Measurements from ENCODE around the gene NEURL2. TPM values are rescaled to one million over a fixed set of nuclear protein-coding genes. Genes with fewer than 3 reads are reported as not detected.
"Not testable (repeated sequence)": the region's sequence is repeated elsewhere in the genome, so short reads cannot be mapped to it uniquely, and the experiment has no call there.

The NEURL2 gene, protein sequence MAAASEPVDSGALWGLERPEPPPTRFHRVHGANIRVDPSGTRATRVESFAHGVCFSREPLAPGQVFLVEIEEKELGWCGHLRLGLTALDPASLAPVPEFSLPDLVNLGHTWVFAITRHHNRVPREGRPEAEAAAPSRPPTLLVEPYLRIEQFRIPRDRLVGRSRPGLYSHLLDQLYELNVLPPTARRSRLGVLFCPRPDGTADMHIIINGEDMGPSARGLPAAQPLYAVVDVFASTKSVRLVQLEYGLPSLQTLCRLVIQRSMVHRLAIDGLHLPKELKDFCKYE
- 17.0 TPM for total RNA-seq
- long read RNA-seq, transcript NEURL2-201 (2 exons, 1,278 nt): major isoform, 14 of 22 reads
- long read RNA-seq, partial matches to known transcripts: 0 of 22 reads
- long read RNA-seq, other reads (novel, unspliced or antisense): 5 of 22 reads

DNA sequence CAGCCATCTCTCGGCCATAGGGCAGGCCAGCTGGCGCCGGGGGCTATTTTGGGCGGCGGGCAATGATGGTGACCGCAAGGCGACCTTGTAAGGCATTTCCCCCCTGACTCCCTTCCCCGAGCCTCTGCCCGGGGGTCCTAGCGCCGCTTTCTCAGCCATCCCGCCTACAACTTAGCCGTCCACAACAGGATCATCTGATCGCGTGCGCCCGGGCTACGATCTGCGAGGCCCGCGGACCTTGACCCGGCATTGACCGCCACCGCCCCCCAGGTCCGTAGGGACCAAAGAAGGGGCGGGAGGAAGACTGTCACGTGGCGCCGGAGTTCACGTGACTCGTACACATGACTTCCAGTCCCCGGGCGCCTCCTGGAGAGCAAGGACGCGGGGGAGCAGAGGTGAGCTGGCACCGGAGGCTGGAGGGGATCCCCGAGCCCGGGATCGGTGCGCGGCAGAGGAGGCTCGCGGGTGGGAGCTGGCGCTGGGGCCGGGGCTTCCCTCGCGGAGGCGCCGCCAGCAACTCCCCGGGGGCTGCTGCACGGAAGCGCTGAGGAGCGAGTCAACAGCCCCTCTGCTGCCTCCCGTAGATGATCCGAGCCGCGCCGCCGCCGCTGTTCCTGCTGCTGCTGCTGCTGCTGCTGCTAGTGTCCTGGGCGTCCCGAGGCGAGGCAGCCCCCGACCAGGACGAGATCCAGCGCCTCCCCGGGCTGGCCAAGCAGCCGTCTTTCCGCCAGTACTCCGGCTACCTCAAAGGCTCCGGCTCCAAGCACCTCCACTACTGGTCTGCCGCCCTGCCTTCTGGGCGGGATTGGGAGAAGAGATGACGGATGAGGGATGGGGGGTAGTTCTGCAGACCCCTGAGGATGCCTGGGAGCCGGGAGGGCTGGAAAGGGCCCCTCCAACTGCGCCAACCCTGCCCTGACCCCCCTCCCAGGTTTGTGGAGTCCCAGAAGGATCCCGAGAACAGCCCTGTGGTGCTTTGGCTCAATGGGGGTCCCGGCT lies at the start of gene NEURL2, which contains the start of gene CTSA:
NEURL2 (minus strand) TSS at position 224 of the 999 bp plus-strand sequence; CDS start at position 7, 217 bp downstream.
CTSA (plus strand) TSS at position 351 of the 999 bp plus-strand sequence; CDS start at position 585, 234 bp downstream.
- peak; percentile 96 for DNase-seq (ENCODE audit: low spot score)

DNA sequence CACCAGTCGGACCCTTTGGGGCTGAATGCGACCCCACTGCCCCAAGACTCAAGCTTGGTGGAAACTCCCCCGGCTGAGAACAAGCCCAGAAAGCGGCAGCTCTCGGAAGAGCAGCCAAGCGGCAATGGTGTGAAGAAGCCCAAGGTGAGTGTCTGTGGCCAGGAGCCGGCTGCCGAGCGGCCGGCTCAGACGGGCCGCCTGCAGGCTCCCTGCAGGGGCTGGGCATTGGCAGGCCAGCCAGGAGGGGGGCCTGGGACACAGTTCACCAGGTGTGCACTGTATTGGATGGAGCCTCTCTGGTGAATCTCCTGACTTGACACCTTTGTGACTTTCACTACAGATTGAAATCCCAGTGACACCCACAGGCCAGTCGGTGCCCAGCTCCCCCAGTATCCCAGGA lies 49.5 kb upstream of the NEURL2 start:
- no peak for DNase-seq (ENCODE audit: low spot score)

DNA sequence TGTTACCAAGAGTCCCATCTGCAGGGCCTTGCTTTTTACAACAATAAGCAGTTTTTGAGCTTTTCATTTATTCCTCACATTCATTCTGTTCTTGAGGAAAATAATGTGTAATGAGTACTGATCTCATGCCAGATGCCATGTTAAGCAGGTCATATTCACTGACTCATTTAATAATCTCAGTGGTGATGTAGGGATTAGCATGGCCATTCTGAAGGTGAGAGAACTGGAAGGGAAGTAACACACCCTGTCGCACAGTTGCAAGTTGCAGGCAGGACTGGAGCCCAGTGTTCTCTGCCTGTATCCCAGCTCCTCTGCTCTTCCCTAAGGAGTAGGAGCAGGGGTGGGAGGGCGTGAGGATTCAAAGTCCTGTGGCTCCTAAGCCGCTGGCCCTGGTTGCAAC lies 49.0 kb upstream of the NEURL2 start:
- DNase-seq (ENCODE audit: low spot score): no peak

DNA sequence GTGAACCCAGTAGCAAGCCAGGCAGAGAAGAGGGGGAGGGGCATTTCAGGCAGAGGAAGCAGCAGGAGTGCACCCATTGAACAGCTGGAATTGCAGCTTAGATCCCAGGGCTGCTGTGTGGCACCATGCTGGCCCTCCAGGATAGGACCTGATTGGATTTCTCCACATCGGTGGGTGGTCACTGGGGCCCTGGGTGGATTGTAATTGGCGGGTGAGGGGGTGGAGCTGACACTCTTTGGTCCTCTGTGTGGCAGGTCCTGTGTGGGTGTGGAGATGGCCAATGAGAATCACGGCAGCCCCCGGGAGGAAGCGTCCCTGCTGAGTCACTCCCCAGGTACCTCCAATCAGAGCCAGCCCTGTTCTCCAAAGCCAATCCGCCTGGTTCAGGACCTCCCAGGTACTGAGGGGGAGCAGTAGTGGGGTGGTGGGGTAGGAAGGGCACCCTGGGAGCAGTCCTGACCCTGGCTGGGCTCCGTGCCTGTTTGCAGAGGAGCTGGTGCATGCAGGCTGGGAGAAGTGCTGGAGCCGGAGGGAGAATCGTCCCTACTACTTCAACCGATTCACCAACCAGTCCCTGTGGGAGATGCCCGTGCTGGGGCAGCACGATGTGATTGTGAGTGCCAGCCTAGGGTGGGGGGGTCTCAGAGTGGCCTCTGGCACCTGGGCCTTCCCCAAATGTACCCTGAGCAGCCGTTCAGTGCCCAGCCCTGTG lies 47.9 kb upstream of the NEURL2 start:
- DNase-seq (ENCODE audit: low spot score): no peak

DNA sequence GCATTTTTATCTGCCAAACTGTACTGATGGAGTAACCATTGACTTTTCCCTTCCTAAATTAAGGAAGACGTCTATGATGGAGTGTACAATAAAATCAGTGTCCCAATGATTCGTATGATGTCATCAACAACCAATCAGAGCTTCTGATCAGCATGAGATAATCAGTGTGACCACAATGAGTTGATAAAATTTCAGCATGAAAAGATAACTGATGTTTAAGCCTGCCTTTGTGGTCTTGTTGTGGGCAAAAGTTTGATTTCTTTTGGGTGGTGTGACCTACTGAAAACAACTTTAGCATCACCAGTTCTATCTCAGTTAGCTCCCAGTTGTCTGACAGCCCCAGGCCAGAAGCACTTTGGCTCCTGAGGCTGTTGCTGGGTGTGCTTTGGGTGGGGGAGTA lies 46.8 kb upstream of the NEURL2 start:
- DNase-seq (ENCODE audit: low spot score): no peak

DNA sequence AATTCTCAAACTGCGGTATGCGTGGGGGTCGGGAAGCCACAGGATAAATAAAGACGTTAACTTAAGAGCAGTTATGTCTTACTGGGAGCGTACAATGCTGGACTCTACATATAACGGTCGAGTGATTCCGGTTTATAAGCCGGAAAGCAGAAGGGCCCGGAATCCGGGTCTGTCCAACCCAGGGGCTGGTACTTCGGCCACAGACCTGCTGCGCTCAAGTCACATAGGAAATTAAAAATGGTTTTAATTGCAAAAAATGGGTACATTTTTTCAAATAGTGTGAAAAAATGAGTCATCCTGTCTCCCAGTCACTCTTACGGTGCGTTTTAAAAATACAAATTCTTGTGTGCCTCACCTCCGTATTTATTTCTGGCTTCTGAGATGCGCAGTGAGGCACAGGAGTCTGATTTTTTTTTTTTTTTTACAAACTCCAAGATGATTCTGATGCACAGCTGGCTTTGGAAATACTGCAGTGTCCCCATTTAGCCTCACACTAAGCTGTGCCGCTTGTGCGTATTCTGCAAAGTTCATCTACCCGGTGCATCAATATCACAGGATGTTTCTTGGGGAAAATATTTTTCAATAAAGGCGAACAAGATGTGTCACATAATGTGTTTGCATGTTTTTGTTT lies 44.5 kb upstream of the NEURL2 start:
- no peak for DNase-seq (ENCODE audit: low spot score)

DNA sequence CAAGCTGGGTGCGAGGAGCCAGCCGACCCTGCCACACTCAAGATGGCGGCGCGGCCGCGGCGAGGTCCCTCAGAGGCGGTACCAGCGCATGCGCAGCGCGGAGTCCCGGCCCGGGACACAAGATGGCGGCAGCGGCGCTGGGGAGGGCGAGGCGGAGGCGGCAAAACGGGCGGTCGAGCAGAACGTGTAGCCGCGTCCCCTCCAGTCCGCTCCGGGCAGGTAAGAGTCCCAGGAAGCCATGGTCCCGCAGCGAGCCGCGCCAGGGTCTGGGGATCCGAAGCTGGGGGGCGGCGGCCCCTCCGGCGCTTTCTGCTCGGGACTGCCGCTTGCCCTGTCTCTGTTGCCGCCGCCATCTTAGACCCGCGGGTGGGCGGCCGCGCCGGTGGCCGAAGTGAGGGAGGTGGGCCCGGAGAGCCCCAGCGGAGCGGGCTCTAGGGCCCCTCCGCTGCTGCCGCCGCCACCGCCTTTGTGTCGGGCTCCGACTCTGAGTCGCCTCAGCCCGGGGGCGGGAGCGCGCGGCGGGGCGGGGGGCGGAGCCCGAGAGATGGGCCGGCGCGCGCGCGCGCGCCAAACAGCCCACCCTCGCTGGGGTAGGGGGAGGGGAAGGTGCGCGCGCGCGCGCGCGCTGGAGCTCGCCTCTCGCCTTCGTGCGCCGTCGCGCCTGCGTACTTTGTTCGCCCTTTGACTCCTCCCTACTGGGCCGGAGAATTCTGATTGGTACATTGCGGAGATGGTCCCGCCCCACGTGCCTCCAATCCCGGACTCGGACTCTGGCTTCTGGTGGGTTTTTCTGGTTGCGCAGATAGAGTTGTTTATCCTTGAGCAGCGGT lies 43.8 kb upstream of the NEURL2 start, which contains the start of gene PCIF1:
PCIF1 (plus strand) TSS at position 98 of the 830 bp plus-strand sequence. CDS start 4,317 bp downstream, outside the sequence.
- peak; percentile 99 for DNase-seq (ENCODE audit: low spot score)

DNA sequence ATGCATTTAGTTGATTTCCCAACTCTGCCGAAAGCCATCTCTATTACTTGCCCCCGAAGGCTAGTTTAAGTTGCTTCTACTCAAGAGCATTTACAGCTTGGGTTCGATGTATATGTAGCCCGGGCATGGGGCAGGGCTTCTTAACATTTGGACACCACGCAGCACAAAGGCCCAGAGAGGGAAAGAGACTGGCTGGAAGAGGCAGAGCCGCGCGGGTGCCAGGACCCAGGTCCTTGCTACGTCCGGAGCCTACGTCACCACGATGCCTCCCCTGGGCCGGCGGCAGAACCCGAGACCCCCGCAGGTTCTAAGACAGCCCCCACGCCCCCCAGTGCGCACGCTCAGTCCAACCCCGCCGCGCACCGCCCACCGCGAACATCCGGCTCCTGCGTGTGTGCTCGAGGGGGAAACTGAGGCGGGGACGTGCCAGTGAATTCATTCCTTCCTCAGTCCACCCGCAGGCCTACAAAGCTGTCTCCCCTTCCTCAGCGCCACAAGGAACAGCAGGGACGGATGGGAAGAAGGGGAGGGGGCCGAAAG lies 43.1 kb upstream of the NEURL2 start:
- no peak for DNase-seq (ENCODE audit: low spot score)

DNA sequence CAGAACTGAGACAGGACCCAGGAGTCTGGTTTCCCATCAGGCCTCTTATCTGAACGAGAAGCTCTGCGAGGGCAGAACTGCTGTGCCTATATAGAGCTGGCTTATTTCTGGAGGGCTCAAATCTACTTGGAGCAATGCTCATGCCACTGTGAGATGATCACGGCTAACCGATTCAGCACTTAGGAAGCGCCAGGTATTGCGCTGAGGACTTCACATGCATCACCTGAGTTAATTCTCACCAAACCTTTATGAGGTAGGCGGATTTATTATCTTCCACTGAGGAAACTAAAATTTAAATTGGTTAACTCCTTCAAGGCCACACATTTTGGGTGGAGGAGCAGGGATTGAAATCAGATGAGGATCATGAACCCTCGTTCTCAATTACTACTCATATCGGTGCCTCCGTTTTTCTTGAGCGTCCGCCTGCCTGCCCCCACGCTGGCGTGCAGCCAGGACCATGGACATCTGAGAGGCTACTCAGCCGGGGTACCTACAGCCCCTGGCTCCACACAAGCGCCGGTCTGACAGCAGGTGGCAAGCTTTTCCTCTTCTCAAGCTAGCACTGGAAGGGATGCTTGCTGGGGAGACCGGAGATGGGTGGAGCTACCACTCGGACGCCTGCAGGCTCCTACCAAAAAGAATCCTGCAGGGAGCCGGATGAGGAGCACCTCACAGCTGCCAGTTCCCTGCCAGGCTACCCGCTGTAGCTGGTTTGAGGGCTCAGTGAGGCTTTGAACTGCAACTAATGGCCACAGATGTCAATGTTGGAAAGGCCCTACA lies 42.4 kb upstream of the NEURL2 start:
- DNase-seq (ENCODE audit: low spot score): no peak

DNA sequence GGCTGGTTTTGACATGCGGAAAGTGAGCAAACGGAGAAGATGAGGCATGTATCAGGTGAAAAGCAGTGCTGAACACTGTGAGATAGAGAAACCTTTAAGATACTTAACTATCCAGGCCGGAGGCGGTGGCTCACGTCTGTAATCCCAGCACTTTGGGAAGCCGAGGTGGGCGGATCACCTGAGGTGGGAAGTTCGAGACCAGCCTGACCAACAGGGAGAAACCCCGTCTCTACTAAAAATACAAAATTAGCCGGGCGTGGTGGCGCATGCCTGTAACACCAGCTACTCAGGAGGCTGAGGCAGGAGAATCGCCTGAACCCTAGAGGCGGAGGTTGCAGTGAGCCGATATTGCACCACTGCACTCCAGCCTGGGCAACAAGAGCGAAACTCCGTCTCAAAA lies 40.7 kb upstream of the NEURL2 start:
- DNase-seq (ENCODE audit: low spot score): not testable (repeated sequence)

DNA sequence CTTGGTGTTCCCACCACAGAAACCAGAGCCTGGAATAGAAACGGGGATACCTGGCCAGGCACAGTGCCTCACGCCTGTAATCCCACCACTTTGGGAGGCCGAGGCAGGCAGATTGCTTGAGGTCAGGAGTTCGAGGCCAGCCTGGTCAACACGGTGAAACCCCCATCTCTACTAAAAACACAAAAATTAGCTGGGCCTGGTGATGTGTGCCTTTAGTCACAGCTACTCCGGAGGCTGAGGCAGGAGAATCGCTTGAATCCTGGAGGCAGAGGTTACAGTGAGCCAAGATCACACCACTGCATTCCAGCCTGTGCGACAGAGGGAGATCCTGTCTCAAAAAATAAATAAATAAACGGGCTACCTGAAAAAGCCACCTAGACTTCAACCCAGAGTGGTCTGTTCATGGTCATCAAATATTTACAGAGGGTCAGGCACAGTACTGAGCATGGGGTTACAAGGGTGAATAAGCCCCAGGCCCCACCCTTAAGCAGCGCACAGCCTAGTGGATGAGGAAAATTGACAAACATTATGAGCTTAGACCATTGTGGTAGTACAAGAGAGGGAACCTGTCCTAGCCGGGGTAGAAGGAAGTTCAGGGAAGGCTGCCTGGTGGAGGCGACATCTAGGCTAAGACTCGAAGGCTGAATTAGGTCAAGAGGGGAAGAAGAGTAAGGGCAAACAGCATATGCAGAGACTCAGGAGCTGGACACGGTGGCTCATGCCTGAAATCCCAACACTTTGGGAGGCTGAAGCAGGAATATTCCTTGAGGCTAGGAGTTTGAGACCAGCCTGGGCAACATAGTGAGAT lies 36.3 kb upstream of the NEURL2 start:
- no peak for DNase-seq (ENCODE audit: low spot score)

DNA sequence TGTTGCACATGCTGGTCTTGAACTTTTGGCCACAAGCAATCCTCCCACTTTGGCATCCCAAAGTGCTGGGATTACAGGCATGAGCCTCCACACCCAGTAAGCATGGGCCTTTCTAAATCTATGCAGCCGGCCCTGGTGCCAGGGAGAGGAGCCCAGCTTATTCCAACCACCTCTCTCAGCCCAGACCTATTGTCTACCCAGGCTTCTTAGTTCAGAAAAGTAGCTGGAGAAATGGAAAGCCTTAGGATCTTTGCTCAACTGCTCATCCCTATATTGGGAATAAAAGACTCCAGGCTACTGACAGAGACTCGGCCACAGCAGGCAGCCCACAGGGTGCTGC lies 35.7 kb upstream of the NEURL2 start:
- DNase-seq (ENCODE audit: low spot score): no peak

DNA sequence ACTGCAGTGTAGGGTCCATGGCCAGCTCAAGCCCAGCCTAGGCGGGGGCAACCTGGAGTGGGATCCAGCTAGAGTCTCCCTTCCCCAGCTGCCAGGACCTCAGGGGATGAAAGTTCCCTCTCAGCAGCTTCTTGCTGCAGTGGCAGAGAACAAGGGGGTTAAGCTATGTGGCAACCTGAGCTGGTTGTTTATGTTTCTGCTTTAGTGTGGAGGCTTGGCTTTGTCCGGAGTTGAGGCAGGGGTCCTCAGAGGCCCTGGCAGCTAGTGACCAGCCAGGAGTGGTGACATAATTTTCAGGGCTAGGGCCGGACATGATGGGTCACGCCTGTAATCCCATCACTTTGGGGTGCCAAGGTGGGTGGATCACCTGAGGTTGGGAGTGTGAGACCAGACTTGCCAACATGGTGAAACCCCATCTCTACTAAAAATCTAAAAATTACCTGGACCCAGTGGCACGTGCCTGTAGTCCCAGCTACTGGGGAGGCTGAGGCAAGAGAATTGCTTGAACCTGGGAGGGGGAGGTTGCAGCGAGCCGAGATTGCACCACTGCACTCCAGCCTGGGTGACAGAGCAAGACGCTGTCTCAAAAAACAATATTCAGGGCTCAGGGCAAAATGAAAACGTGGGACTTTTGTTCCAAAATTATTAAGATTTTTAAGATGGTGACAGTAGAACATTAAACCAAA lies 35.0 kb upstream of the NEURL2 start:
- no peak for DNase-seq (ENCODE audit: low spot score)

DNA sequence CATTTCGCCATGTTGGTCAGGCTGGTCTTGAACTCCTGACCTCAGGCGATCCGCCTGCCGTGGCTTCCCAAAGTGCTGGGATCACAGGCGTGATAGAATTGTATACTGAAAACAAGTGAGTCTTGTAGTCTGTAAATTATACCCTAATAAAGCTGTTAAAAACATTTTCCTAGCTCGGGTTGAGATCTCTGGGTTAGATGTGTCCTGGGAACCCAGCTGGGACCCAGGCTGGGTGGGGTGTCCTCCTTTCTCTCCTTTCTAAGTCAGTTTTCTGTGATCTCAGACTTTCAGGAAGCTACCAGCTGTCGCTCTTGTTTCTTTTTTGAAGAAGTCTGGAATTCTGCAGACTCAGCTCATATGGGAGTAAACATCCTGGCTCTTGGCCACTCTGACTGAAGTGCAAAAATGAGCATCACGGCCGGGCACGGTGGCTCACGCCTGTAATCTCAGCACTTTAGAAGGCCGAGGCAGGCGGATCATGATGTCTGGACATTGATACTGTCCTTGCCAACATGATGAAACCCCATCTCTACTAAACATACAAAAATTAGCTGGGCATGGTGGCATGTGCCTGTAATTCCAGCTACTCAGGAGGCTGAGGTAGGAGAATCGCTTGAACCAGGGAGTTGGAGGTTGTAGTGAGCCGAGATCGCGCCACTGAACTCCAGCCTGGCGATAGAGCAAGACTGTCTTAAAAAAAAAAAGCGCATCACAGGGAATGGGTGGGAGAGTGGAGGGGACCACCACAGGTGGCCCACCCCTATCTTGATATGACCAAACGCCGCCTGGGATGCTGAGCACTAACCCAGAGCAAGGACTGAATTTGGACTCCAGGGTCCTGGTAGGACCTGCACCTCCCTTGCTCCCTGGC lies 33.6 kb upstream of the NEURL2 start:
- DNase-seq (ENCODE audit: low spot score): no peak

DNA sequence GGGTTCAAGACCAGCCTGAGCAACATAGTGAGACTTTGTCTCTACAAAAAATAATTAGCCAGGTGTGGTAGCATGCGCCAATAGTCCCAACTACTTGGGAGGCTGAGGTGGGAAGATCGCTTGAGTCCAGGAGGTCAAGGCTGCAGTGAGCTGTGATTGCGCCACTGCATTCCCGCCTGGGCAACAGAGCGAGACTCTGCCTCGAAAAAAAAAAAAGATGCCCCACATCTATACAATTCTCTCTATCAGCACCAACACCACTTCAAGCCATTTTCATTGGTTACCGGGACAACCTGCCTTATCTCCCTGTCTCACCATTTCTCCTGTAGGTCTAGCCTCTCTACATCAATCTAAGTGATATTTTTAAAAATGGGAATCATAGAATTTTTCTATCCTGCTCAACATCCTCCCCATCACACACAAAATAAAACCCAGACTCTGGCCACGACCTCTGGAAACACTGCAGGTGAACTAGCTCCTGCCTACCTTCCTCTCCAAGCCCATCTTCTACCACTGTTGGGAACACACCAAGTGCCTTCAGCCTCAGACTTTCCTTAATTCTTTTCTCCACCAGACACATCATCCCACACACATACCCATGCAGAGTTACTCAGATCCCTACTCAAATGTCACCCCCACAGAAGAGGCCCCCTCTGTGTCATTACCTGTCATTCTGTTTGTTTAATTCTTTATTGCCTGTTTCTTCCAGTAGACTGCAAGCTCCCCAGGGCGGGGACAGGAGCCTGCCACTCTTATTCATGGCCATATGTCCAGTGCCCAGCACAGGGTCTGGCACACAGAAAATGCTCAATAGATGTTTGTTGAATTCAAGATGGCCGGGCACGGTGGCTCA lies 30.6 kb upstream of the NEURL2 start:
- DNase-seq (ENCODE audit: low spot score): no peak
